ENCODE data around the gene SDK2.

The SDK2 gene

GRCh38 chr17:73308017-73308823 is 336.0 kb downstream of the SDK2 start:
- FAIRE-seq (no peak), DNase-seq (ENCODE audit: insufficient read length, low spot score) (no peak)
- no peak for TF ChIP-seq TAF1 (IDR thresholded peaks at IDR 0.05; ENCODE audit: low read depth, low read length)

- no peak for TF ChIP-seq POLR2A (IDR thresholded peaks at IDR 0.05; ENCODE audit: low read depth, low read length)
- no peak for TF ChIP-seq TAF1 (IDR thresholded peaks at IDR 0.05; ENCODE audit: low read depth, low read length)
- no peak for TF ChIP-seq POLR2AphosphoS5 (IDR thresholded peaks at IDR 0.05; ENCODE audit: low read depth, low read length)
- no peak for TF ChIP-seq PAX5 (IDR thresholded peaks at IDR 0.05; ENCODE audit: insufficient read depth, low read length, severe bottlenecking)
- TF ChIP-seq SPI1 (IDR thresholded peaks at IDR 0.05; ENCODE audit: low read depth, low read length), result no peak
- TF ChIP-seq POU2F2 (IDR thresholded peaks at IDR 0.05; ENCODE audit: low read depth, low read length), result no peak
- DNase-seq (ENCODE audit: insufficient read length, low spot score) (no peak), FAIRE-seq (no peak)
These were observed 337.1 kb downstream of the SDK2 start for GRCh38 chr17:73307130-73307529.

- DNase-seq (ENCODE audit: insufficient read length, low spot score) (no peak), FAIRE-seq (no peak)
- no peak for TF ChIP-seq POLR2A (IDR thresholded peaks at IDR 0.05; ENCODE audit: low read depth, low read length)
- no peak for TF ChIP-seq TAF1 (IDR thresholded peaks at IDR 0.05; ENCODE audit: low read depth, low read length)
- no peak for TF ChIP-seq POLR2AphosphoS5 (IDR thresholded peaks at IDR 0.05; ENCODE audit: low read depth, low read length)
- no peak for TF ChIP-seq SPI1 (IDR thresholded peaks at IDR 0.05; ENCODE audit: low read depth, low read length)
- TF ChIP-seq POU2F2 (IDR thresholded peaks at IDR 0.05; ENCODE audit: low read depth, low read length), result no peak
- no peak for TF ChIP-seq PAX5 (IDR thresholded peaks at IDR 0.05; ENCODE audit: insufficient read depth, low read length, severe bottlenecking)
These were observed 338.1 kb downstream of the SDK2 start for GRCh38 chr17:73305845-73306836.

- TF ChIP-seq SPI1 (IDR thresholded peaks at IDR 0.05; ENCODE audit: low read depth, low read length), result no peak
- TF ChIP-seq POLR2A (IDR thresholded peaks at IDR 0.05; ENCODE audit: low read depth, low read length), result no peak
- no peak for TF ChIP-seq TAF1 (IDR thresholded peaks at IDR 0.05; ENCODE audit: low read depth, low read length)
- no peak for FAIRE-seq
- DNase-seq (ENCODE audit: insufficient read length, low spot score), result no peak
These were observed 339.1 kb downstream of the SDK2 start for GRCh38 chr17:73304971-73305812.

GRCh38 chr17:73304438-73304837 is 339.8 kb downstream of the SDK2 start:
- FAIRE-seq (no peak), DNase-seq (ENCODE audit: insufficient read length, low spot score) (no peak)
- no peak for TF ChIP-seq TAF1 (IDR thresholded peaks at IDR 0.05; ENCODE audit: low read depth, low read length)
- no peak for TF ChIP-seq POLR2A (IDR thresholded peaks at IDR 0.05; ENCODE audit: low read depth, low read length)
- no peak for TF ChIP-seq POLR2AphosphoS5 (IDR thresholded peaks at IDR 0.05; ENCODE audit: low read depth, low read length)
- TF ChIP-seq PAX5 (IDR thresholded peaks at IDR 0.05; ENCODE audit: insufficient read depth, low read length, severe bottlenecking), result no peak
- TF ChIP-seq POU2F2 (IDR thresholded peaks at IDR 0.05; ENCODE audit: low read depth, low read length), result no peak
- no peak for TF ChIP-seq SPI1 (IDR thresholded peaks at IDR 0.05; ENCODE audit: low read depth, low read length)

GRCh38 chr17:73302189-73302588 is 342.1 kb downstream of the SDK2 start:
- FAIRE-seq (no peak), DNase-seq (ENCODE audit: insufficient read length, low spot score) (no peak)
- no peak for TF ChIP-seq PAX5 (IDR thresholded peaks at IDR 0.05; ENCODE audit: insufficient read depth, low read length, severe bottlenecking)
- TF ChIP-seq POLR2AphosphoS5 (IDR thresholded peaks at IDR 0.05; ENCODE audit: low read depth, low read length), result no peak
- no peak for TF ChIP-seq POU2F2 (IDR thresholded peaks at IDR 0.05; ENCODE audit: low read depth, low read length)
- TF ChIP-seq TAF1 (IDR thresholded peaks at IDR 0.05; ENCODE audit: low read depth, low read length), result no peak
- no peak for TF ChIP-seq POLR2A (IDR thresholded peaks at IDR 0.05; ENCODE audit: low read depth, low read length)
- no peak for TF ChIP-seq SPI1 (IDR thresholded peaks at IDR 0.05; ENCODE audit: low read depth, low read length)

GRCh38 chr17:73301369-73301768 is 342.9 kb downstream of the SDK2 start:
- no peak for TF ChIP-seq PAX5 (IDR thresholded peaks at IDR 0.05; ENCODE audit: insufficient read depth, low read length, severe bottlenecking)
- no peak for TF ChIP-seq POU2F2 (IDR thresholded peaks at IDR 0.05; ENCODE audit: low read depth, low read length)
- TF ChIP-seq SPI1 (IDR thresholded peaks at IDR 0.05; ENCODE audit: low read depth, low read length), result no peak
- TF ChIP-seq POLR2A (IDR thresholded peaks at IDR 0.05; ENCODE audit: low read depth, low read length), result no peak
- TF ChIP-seq POLR2AphosphoS5 (IDR thresholded peaks at IDR 0.05; ENCODE audit: low read depth, low read length), result no peak
- TF ChIP-seq TAF1 (IDR thresholded peaks at IDR 0.05; ENCODE audit: low read depth, low read length), result no peak
- DNase-seq (ENCODE audit: insufficient read length, low spot score), result no peak
- no peak for FAIRE-seq

- DNase-seq (ENCODE audit: insufficient read length, low spot score), result no peak
- FAIRE-seq, result no peak
- TF ChIP-seq POLR2A (IDR thresholded peaks at IDR 0.05; ENCODE audit: low read depth, low read length) (no peak), PAX5 (IDR thresholded peaks at IDR 0.05; ENCODE audit: insufficient read depth, low read length, severe bottlenecking) (no peak), POU2F2 (IDR thresholded peaks at IDR 0.05; ENCODE audit: low read depth, low read length) (no peak), POLR2AphosphoS5 (IDR thresholded peaks at IDR 0.05; ENCODE audit: low read depth, low read length) (no peak), TAF1 (IDR thresholded peaks at IDR 0.05; ENCODE audit: low read depth, low read length) (no peak), SPI1 (IDR thresholded peaks at IDR 0.05; ENCODE audit: low read depth, low read length) (no peak)
These were observed 343.9 kb downstream of the SDK2 start for GRCh38 chr17:73300392-73300791.
